ENCODE results near the gene EDN1.

GRCh38 chr6:12288914-12289313 is 1.2 kb upstream of the EDN1 start:
- TF ChIP-seq CTCF (conservative IDR thresholded peaks at IDR 0.05) (no peak), ZFX (IDR thresholded peaks at IDR 0.05) (no peak)

All from C4-2B (cell line).